Breast epithelium (tissue), 3 donors: ENCODE measurements around the gene PPARG.

Experiments
- CTCF ChIP-seq, 3 donors: fragments of 450-650 bp; IDR thresholded peaks; one replicate each; pipeline ENCODE4 v1.5.1; 2016 to 2017; ENCODE audit warnings: antibody characterized with exemption in 3 of 3, mild to moderate bottlenecking in 3 of 3, moderate library complexity in 3 of 3
- POLR2A ChIP-seq: fragments of 450-650 bp; IDR thresholded peaks from one replicate; pipeline ENCODE4 v1.6.1; 2016; ENCODE audit warnings: antibody characterized with exemption, mild to moderate bottlenecking, moderate library complexity
- POLR2AphosphoS5 ChIP-seq, 3 donors: sonication (generic); formaldehyde crosslinking; IDR thresholded peaks; one replicate each; pipeline ENCODE4 v1.6.1; 2017; ENCODE audit warnings: antibody characterized with exemption in 3 of 3

DNA sequence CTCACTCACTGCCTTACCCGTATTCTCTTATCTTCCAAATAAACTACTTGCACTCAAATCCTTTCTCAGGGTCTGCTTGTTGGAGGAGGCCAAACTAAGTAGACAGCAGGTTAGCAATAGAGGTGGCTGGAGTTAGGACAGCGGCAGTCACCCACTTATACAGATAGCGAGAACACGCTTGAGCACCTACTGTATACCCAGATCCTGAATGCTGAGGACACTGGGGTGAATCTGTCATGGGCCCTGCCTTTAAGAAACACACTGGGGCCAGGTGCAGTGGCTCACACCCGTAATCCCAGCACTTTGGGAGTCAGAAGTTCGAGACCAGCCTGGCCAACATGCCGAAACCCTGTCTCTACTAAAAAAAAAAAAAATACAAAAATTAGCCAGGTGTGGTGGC lies 157.4 kb downstream of the PPARG start:
- TF ChIP-seq POLR2AphosphoS5 (IDR thresholded peaks at IDR 0.05), result no peak
- TF ChIP-seq CTCF (IDR thresholded peaks at IDR 0.05), result no peak
- no peak for TF ChIP-seq POLR2A
